HepG2 (cell line): ENCODE data around the gene SMAD3. TPM values are rescaled to one million over a fixed set of nuclear protein-coding genes. Genes with fewer than 3 reads are reported as not detected.
A peak's percentile ranks its signal among the peaks of the same experiment; 100 is the strongest.

Experiments
- ASH2L ChIP-seq: fragments of 300-600, 200-600 bp; sonication (generic); IDR thresholded peaks from 2 replicates; pipeline ENCODE4 v1.7.0; 2017; ENCODE audit warnings: low read depth, mild to moderate bottlenecking, moderate library complexity, mixed read lengths, low read length; ENCODE audit not compliant: insufficient read length
- EZH2 ChIP-seq: conservative IDR thresholded peaks from 2 replicates; pipeline ENCODE4 v1.6.1; 2012; ENCODE audit warnings: mild to moderate bottlenecking, low read depth, low read length, moderate library complexity
- HBP1 ChIP-seq: IDR thresholded peaks from 2 replicates; pipeline ENCODE4 v1.6.1; 2016; ENCODE audit warnings: low read depth, control low read depth
- HIVEP1 ChIP-seq: sonication (generic); formaldehyde crosslinking; IDR thresholded peaks from 2 replicates; pipeline ENCODE4 v1.4.0; 2020; ENCODE audit warnings: mild to moderate bottlenecking, missing genetic modification reagents
- MTERF4 ChIP-seq: sonication (generic); formaldehyde crosslinking; IDR thresholded peaks from 2 replicates; pipeline ENCODE4 v1.8.0; 2023; ENCODE audit warnings: mild to moderate bottlenecking, missing genetic modification reagents
- RNF2 ChIP-seq: fragments of 450-650 bp; conservative IDR thresholded peaks from 2 replicates; pipeline ENCODE4 v1.6.1; 2016; ENCODE audit warnings: low read depth
- SNAPC2 ChIP-seq: sonication (generic); formaldehyde crosslinking; IDR thresholded peaks from 2 replicates; pipeline ENCODE4 v1.8.1; 2022; ENCODE audit warnings: mild to moderate bottlenecking, missing genetic modification reagents
- TBX2 ChIP-seq: sonication (generic); formaldehyde crosslinking; IDR thresholded peaks from 2 replicates; pipeline ENCODE4 v1.5.0; 2020; ENCODE audit warnings: missing genetic modification reagents, mild to moderate bottlenecking, borderline replicate concordance
- TEAD2 ChIP-seq: sonication (generic); formaldehyde crosslinking; IDR thresholded peaks from 2 replicates; pipeline ENCODE4 v1.9.0; 2021; ENCODE audit warnings: missing genetic modification reagents
- TEF ChIP-seq: sonication (generic); formaldehyde crosslinking; IDR thresholded peaks from 2 replicates; pipeline ENCODE4 v1.5.0; 2020; ENCODE audit warnings: missing genetic modification reagents
- ZBTB10 ChIP-seq: sonication (generic); formaldehyde crosslinking; IDR thresholded peaks from 2 replicates; pipeline ENCODE4 v1.4.0; 2020; ENCODE audit warnings: missing genetic modification reagents, borderline replicate concordance
- ZBTB43 ChIP-seq: sonication (generic); formaldehyde crosslinking; conservative IDR thresholded peaks from 2 replicates; pipeline ENCODE4 v1.4.0; 2020; ENCODE audit warnings: missing genetic modification reagents
- ZNF136 ChIP-seq: sonication (generic); formaldehyde crosslinking; IDR thresholded peaks from 2 replicates; pipeline ENCODE4 v1.8.1; 2022; ENCODE audit warnings: low read depth, mild to moderate bottlenecking, moderate library complexity, missing genetic modification reagents
- ZNF18 ChIP-seq: sonication (generic); formaldehyde crosslinking; IDR thresholded peaks from 2 replicates; pipeline ENCODE4 v1.8.0; 2022; ENCODE audit warnings: mild to moderate bottlenecking, missing genetic modification reagents; ENCODE audit not compliant: insufficient replicate concordance
- ZNF274 ChIP-seq: sonication (generic); formaldehyde crosslinking; IDR thresholded peaks from 2 replicates; pipeline ENCODE4 v1.5.1; 2020; ENCODE audit warnings: mild to moderate bottlenecking, missing genetic modification reagents
- ZNF572 ChIP-seq: sonication (generic); formaldehyde crosslinking; IDR thresholded peaks from 2 replicates; pipeline ENCODE4 v1.5.1; 2020; ENCODE audit warnings: mild to moderate bottlenecking, missing genetic modification reagents
- ZNF772 ChIP-seq: sonication (generic); formaldehyde crosslinking; IDR thresholded peaks from 2 replicates; pipeline ENCODE4 v1.5.0; 2020; ENCODE audit warnings: mild to moderate bottlenecking, missing genetic modification reagents
- polyA plus RNA-seq, 8 experiments: library from polyadenylated mRNA; depleted of rRNA in 3 of 8; stranded (reverse) in 7 of 8; unstranded in 1 of 8; fragments of >200 nt; fragmentation: Illumina TruSeq in 4 of 8; extraction: Trizol in 4 of 8; gene quantifications; 2 replicates each; pipeline versions ENCODE4 v1.2.1 to v1.2.3, GENCODE V29; 2011 to 2016; ENCODE audit warnings: low read depth in 4 of 8, missing spikeins in 1 of 8, mixed read lengths in 1 of 8; ENCODE audit not compliant: insufficient read depth in 1 of 8
- total RNA-seq, 5 experiments: library from RNA; depleted of rRNA; stranded (reverse); fragments of >200 nt; fragmentation: Illumina TruSeq; extraction: Trizol; gene quantifications; 2 replicates each; pipeline ENCODE4 v1.2.3, GENCODE V29; 2016; ENCODE audit warnings: low read depth in 1 of 5
- TF ChIP-seq, protein P1 (sequence below): sonication (generic); formaldehyde crosslinking; IDR thresholded peaks from 2 replicates; pipeline ENCODE4 v1.4.0; 2020; ENCODE audit warnings: low read depth, mild to moderate bottlenecking, missing genetic modification reagents

The SMAD3 gene
- total and polyA plus RNA-seq, 2 of the 13 experiments (the other 11 are each of a cell fraction or from before 2014, with no cell fraction given), result 8.6 to 56.3 TPM

- peak; percentile 87 for TF ChIP-seq ZBTB10
- no peak for TF ChIP-seq EZH2
- TF ChIP-seq RNF2, result no peak
- no peak for TF ChIP-seq HBP1 (CRISPR knock-in tag)
- no peak for TF ChIP-seq ZNF274 (CRISPR knock-in tag)
- TF ChIP-seq ZBTB43 (CRISPR knock-in tag), result no peak; the same call in 1 of the 2 replicates
- no peak; the same call in none of the 2 replicates for TF ChIP-seq ZNF772 (CRISPR knock-in tag)
- TF ChIP-seq HIVEP1 (CRISPR knock-in tag), result no peak
- TF ChIP-seq TEAD2, result no peak; the same call in 1 of the 2 replicates
- no peak for TF ChIP-seq TBX2 (CRISPR knock-in tag)
- no peak for TF ChIP-seq MTERF4 (CRISPR knock-in tag)
- TF ChIP-seq, protein P1, sequence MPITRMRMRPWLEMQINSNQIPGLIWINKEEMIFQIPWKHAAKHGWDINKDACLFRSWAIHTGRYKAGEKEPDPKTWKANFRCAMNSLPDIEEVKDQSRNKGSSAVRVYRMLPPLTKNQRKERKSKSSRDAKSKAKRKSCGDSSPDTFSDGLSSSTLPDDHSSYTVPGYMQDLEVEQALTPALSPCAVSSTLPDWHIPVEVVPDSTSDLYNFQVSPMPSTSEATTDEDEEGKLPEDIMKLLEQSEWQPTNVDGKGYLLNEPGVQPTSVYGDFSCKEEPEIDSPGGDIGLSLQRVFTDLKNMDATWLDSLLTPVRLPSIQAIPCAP, result no peak
- no peak for TF ChIP-seq ZNF572
- TF ChIP-seq TEF (CRISPR knock-in tag), result 0 out of 2 replicates have a peak, but pooled peaks have one; percentile 51
- TF ChIP-seq SNAPC2 (CRISPR knock-in tag), result no peak
- no peak for TF ChIP-seq ASH2L
- TF ChIP-seq ZNF18, result peak; percentile 79
- TF ChIP-seq ZNF136 (CRISPR knock-in tag), result no peak
Observed at GRCh38 chr15:67064607-67065530, 533 bp upstream of the SMAD3 start (continued).
